Activated CD4-positive, alpha-beta T cell treated with anti-CD3 and anti-CD28 coated beads, Interleukin-2, amount 10 ng/mL, durations not matched to agents 24 days and 14 days (primary cell): ENCODE results near the gene HAUS3. TPM values are rescaled to one million over a fixed set of nuclear protein-coding genes. Genes with fewer than 3 reads are reported as not detected.

Source experiments
- total RNA-seq: library from RNA; stranded (reverse); gene quantifications from 2 replicates; pipeline ENCODE4 v1.2.3, GENCODE V29; 2022

Gene HAUS3
- total RNA-seq, 1 donor from 2014 or later, result 19.4 TPM

Other genes starting within 250 kb of the HAUS3 start
- 51.1 and 57.4 TPM in 2 replicates for gene NELFA, start 233.1 kb downstream of the HAUS3 start, total RNA-seq
- 7.3 and 7.7 TPM in 2 replicates for gene NAT8L, start 182.8 kb downstream of the HAUS3 start, total RNA-seq
- gene POLN, start within 50 bp of the HAUS3 start, total RNA-seq, result 1.9 and 2.3 TPM in 2 replicates
- 4.9 and 5.2 TPM in 2 replicates for gene MXD4, start 20.0 kb upstream of the HAUS3 start, total RNA-seq
- gene ZFYVE28, start 176.5 kb upstream of the HAUS3 start, total RNA-seq, result 4.4 and 4.7 TPM in 2 replicates
- not detected in 2 replicates for gene CFAP99, start 176.8 kb upstream of the HAUS3 start, total RNA-seq
- gene RNF4, start 227.0 kb upstream of the HAUS3 start, total RNA-seq, result 94.8 and 95.4 TPM in 2 replicates